Glomerular endothelial cell (primary cell): ENCODE measurements around the gene CORO2A. TPM values are rescaled to one million over a fixed set of nuclear protein-coding genes. Genes with fewer than 3 reads are reported as not detected.

Source experiments
- DNase-seq: peaks from one replicate; pipeline ENCODE4 v3.0.0-alpha.2; 2011; ENCODE audit warnings: low read depth, low spot score; ENCODE audit errors: extremely low read depth
- total RNA-seq: library from RNA; depleted of rRNA; stranded (reverse); fragments of >200 nt; gene quantifications from 2 replicates; pipeline ENCODE4 v1.2.3, GENCODE V29; 2015

Gene CORO2A
- total RNA-seq, 1 donor from 2014 or later: 0.64 TPM

DNA sequence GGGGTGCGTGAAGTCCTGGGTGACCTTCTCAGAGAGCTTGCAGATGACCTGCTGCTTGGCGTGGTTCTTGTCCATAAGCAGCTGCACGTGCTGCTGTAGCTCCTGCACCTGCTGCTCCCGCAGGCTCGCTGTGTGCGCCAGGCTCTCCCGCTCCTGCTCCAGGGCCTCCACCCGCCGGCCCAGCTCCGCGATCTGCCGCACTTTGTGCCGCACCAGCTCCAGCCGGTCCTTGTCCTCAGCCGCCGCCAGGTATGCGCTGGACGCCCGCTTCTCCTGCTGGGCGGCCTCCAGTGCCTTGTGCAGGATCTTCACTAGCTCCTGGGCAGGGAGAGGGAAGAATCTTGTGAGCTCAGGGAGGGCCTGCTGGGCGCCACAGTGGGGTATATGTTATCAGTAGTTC is 28.5 kb upstream of the CORO2A start:
- DNase-seq: no peak

DNA sequence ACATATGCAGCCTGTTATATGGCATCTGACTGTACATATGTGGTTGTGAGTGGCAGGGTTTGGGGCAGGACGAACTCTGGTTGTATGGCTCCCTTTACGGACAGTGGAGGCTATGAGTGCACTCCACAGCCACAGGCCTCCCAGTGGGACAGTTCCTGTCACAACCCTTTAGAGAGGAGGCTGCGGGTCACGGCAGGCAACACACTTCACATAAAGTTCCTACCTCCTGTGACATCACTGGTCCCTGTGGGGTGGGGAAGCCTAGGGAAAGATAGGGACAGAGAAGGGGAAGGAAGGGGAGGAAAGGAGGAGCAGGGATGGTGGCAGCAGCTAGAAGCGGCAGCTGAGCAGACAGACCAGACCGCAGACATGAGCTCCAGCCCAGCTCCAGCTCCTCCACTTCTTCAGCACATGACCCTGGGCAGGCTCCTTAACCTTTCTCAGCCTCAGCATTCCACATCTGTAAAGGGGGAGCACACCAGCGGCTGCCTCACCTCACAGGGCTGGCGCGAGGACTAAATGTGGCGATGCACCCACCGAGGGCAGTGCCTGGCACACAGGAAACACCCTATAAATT is 27.4 kb upstream of the CORO2A start:
- DNase-seq: no peak

DNA sequence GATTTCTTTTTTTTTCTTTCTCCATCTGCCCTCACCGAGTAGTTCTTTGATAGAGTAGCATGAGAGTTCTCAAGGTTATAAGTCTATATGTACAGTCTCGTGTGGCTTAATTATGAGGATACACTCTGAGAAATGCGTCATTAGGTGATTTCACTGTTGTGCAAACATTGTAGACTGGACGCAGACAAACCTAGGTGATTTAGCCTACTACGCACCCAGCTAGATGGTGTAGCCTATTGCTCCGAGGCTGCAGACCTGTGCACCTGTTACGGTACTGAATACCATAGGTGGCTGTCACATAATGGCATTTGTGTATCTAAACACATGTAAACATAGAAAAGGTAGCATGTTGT is 26.9 kb upstream of the CORO2A start:
- DNase-seq: no peak

DNA sequence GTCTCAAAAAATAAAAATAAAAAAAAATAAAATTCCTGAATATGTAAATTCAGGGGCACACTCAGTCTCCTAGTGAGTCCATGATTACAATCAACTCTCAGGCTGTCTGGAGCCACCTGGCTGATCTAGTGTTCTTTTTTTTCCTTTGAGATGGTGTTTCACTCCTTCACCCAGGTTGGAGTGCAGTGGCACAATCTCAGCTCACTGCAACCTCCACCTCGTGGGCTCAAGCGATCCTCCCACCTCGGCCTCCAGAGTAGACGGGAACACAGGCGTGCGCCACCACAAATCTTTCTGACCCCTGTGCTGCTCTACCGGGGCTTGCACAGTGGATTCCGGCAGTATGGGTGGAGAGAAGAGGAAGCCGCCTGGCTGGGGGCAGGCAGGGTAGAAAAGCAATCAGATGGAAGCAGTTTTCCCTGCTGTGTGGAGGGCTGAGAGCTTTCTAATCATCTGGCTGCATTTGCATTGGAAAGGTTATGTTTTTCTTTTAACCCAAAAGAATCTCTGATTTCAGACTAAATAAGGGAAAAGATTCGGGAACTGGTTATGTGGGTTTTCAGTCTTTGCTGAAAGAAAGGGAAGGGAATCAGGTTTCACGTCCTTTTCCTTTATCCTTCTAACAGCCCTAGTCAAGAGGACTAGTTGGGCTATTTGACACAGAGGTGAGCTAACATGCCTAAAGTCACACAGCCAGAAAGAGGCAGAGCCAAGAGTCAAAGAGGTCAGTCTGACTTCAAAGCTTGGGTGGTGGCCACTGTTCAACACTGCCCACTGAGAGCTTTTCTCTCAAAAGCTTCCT is 26.3 kb upstream of the CORO2A start:
- DNase-seq: no peak

DNA sequence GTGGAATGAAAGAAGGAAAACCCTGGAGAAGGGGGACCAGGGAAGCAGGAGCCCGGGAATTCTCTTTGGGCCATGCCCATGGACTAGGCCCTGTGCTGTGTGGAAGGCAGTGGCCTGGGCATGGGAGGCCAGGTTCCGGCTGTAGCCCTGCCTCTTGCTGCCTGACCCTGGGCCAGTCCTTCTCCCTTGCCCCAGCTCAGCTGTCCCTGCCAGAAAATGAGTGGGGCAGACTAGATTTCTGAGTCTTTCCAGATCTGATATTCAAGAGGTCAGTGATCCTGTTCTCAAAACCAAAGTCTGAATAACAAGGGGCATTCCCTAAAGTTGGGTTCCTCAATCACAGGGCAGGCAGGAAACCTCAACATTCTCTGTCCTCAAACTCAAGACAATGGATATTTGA is 24.8 kb upstream of the CORO2A start:
- DNase-seq: no peak

DNA sequence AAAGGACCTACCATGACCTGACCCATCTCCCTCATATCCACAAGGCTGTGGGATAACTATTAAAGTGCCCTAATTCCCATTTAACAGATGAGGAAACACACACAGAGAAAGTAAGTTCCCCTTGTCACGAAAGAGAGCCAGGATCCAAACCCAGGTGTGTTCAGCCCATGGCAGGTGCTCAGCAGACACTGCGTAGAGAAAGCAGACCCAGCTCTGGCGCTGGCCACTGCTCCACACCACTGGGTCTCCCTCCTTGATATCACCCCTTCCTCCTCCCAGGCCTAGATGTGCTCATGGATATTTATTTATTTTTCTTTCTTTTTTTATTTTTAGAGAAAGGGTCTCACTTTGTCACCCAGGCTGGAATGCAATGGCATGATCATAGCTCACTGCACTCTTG is 24.0 kb upstream of the CORO2A start:
- DNase-seq: no peak

DNA sequence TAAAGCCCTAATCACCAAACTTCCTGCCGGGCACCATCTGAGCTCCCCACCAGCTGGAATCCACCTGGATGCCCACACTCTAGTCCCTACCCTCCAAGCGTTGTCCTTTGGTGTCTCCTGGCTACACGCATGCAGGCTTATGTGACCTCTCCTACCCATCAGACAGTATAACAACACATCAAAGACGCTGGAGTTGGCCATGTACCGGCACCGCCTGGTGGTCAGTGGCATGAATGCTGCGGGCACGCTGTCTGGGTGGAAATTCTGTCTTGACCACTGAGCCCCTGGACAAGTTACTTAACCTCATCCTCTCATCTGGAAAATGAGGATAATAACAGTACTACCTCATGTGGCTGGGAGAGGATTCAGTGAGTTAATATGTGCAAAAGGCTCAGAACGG is 23.4 kb upstream of the CORO2A start:
- no peak for DNase-seq

DNA sequence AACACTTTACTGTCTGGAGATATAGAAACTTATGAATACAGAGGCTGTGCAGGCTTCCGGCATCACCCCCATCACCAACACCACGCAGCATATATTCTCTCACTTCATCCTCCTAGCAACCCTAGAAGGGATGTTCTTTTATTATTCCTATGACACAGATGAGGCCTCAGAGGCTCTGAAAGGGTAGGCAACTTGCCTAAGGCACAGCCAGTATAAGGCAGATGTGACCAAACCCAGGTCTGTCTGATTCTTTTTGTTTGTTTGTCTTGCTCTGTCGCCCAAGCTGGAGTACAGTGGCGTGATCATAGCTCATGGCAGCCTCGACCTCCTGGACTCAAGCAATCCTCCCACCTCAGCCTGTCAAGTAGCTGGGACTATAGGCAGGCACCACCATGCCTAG is 22.8 kb upstream of the CORO2A start:
- no peak for DNase-seq

DNA sequence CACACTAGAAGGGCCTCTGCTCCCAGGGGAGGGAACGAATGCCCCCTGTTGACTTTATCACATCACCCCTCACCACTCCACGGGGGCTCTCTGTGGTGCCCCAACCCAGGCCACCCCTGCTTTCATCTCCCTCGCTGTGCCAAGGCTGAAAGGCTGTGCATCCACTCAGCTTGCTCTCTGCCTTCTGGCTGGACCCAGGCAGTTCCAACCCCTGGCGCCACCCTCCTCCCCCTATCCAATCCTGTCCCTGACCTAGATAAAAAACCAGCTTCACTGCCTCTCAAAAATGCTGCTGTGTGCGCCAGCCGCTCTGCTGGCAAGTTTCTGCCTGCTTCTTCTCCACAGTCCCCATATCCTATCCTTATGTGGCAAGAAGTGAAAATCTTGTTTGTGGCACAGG is 22.4 kb upstream of the CORO2A start:
- no peak for DNase-seq

DNA sequence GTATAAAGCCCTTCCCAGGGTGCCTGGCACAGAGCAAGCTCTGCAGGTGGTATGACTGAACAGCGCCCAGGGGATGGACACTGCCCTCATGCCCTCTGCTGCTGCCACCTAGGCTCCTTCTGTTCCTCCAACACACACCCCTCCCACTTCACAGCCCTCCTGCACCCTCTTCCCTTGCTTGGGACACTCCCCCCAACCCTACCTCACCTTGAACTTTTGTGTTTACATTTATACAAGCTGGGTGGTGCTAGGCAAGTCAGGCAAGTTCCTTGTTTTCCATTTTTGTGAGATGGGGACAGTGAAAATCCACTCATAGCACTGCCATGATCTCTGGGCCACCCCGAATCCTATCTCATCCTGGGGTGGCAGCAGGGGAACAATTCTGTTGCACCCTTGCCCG is 18.8 kb upstream of the CORO2A start:
- DNase-seq: no peak

DNA sequence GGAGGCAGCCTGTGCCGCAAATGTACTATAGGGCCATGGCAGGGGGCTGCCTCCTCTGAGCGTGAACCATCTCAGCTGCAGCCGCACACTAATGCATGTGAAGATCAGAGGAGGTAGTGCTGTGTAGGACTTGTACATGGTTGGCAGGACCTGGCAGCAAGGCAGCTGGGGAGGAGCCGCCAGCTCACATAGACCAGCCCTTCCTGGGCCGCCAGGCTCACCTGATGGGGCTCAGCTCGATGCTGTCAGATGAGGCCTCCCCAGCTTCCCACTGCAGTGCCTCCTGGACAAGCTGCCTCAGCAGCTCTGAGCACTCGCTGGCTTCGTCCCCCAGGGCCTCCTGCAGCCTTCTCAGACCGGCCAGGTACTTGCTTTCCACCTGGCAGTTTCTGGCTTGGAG is 18.0 kb upstream of the CORO2A start:
- DNase-seq: no peak

DNA sequence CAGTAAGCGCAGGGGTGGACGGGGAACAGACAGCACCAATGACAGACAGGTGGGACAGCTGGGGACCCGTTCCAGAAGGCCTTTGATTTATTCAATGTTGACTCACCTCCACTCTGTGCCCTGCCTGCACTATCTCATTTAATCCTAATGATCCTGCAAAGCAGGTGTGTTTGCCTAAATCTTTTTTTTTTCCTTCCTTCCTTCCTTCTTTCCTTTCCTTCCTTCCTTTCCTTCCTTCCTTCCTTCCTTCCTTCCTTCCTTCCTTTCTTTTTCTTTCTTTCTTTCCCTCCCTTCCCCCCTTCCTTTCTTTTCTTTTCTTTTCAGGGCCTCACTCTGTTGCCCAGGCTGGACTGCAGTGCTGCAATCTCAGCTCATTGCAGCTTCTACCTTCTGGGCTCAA is 17.1 kb upstream of the CORO2A start:
- no peak for DNase-seq

DNA sequence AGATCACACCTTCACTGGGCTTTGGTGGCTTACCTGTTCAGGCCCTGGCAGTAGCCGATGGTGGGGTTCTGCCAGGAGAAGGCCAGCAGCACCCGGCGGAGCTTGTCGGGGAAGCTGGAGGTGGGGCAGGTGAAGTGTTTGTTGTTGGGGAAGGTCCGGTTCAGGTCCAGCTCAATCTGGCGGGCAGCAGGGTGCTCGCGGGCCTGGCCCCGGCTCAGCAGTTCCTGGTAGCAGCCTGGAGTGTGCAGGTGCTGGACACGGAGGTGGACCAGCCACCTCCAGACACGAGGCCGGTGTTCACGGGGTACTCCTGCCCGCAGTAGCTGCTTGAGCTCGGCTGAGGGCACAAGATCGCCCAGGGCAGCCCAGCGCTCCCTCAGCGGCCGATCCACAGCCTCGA is 16.2 kb upstream of the CORO2A start:
- no peak for DNase-seq

DNA sequence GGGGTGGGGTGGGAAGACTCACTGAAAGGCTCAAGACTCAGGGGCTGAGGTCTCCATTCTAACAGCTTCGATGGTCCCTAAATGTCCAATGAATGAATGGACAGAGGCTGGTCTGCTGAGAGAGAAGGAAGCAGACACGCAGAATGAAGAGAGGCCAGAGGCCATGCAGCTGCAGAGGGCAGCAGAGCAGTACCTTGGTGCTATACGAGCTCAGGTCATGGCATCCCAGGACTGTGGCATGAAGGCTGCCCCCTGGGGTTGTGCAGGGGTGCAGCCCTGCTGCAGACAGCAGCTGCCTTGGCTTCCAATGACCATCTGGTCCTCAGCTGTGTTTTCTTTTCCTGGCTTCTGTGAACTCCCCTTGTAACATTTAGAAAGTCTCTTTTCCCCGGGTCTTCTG is 15.2 kb upstream of the CORO2A start:
- no peak for DNase-seq

DNA sequence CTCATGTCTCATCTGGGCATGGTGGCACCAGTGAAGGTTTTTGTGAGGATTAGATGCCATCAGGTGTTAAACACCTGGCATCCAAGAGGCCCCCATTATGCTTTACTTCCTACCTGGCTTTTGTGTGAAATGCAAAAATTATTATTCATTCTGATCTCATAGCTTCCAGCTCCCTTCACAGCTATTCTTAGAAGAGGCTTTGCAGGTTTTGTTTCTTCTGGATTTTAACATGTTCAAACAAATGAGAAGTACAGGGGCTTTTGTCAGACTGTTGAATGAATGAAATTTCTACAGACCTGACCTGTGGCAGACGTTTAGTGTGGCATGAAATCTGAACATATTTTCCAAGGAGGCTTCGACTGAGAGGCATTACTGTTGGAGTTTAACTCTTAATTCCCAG is 14.3 kb upstream of the CORO2A start:
- DNase-seq: no peak

DNA sequence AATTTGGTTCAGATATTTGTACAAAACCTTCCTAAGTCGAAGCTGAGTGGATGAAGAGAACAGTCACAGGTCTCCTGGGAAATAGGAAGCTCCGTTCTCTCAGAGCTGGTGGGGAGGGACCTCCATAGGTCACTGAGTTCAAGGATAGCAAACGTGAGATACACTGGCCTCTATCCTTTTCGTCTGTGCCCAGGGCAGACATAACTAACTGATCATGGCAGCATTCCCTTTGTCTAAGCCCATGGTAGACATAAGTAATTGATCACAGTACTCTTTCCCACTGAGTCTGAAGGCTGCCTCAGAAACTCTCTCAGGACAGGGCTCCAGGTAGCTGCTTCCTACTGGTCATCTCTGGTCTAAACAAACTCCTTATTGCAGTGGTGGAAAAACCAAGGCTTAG is 12.3 kb upstream of the CORO2A start:
- DNase-seq: no peak

DNA sequence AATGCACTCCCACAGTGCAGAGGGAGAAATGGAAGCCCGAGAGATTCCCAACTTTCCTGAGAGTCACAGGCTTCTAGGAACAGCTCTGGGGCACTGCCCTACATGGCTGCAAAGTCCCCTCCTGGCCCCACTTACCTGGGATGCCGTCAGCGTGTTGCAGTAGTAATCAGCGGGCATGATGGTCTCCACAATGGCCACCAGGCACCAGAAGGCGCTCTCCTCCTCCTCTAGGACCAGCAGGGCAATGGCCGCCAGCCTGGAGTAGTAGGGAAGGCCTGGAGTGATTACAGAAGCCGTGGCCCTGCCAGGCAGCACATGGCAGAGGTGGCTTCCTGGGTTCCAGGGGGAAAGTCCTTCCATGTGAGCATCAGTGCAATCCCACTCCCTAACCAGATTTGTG is 10.7 kb upstream of the CORO2A start:
- DNase-seq: no peak

DNA sequence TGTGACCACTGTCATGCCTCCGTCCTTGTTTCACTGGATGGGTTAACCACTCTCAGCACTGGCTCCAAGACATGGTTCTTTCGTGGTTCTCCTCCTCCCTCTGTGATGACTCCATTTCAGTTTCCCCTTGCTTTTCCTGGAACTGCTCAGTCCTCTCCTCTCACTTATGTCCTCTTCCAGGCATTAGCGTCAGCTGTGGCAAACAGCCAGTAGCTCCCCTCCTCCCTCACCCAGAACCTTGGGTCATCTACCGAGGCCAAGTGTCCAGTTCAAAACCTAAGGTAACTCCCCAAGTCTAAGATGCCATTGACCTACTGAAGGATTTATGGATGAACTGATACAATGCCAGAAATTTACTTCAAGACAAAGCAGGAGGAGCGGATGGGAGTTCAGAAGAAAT is 9.8 kb upstream of the CORO2A start:
- DNase-seq: no peak

DNA sequence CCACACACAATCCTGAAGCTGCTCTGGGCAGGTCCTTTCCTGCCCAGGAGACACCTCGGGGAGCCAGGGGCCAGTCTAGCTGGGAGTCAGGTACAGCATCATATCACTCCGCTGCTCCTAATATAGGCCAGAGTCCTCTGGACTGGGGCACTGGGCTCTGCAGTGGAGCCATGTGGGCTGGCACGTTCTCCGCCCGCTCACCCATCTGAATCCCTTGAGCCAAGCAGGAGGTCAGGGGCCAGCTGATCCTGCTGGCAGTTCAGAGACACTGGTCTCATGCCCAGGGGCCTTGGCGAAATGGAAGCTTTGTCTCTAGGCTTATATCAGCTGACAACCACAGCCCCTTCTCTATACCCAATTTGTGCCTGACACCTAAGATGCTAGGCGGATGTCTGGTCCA is 9.3 kb upstream of the CORO2A start:
- DNase-seq: no peak

DNA sequence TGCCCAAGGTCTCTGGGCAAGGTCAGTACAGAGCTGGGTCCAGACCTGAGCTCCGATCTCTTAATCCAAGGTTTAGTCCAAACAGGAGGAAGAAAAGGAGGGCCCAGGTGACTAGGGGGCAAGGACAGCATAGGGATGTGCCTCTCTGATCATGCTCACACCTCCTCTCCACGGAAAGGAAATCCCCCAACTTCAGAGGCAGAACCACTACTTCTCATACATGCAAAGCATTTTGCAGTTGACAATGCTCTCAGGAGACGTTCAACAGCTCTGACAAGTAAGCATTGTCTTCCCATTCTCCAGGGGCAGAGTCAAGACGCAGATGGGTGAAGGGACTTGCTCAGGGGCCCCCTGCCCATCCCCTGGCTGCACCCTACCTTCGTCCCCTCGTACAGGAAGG is 8.7 kb upstream of the CORO2A start:
- no peak for DNase-seq

DNA sequence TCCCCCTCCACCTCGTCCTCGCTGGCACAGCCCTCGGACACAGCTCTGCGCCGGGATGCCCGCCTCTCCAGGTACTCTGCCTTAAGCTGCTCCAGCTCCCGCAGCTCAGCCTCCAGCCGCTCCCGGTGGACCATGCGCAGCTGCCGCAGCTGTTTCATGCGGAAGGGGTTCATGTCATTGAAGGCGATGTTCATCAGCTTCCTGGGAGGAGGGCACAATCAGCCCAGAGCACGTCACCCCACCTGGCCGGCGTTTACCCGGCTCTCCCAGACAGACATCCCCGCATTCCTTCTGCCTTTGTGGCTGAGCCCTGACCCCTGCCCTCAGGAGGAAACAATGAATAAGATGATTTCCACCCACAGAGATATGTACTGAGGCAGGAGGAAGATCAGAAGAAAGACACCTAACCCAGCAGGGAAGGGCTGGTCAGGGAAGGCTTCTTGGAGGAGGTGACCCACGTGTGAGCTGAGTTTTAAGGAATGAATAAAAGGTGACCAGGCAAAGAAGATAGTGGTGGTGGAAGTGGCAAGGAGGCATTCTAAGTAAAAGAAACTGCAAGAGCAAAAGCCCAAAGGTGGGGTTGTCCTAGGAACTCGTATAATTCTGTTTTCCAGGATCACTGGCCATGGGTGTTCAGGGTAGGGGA is 7.1 kb upstream of the CORO2A start:
- DNase-seq: no peak

DNA sequence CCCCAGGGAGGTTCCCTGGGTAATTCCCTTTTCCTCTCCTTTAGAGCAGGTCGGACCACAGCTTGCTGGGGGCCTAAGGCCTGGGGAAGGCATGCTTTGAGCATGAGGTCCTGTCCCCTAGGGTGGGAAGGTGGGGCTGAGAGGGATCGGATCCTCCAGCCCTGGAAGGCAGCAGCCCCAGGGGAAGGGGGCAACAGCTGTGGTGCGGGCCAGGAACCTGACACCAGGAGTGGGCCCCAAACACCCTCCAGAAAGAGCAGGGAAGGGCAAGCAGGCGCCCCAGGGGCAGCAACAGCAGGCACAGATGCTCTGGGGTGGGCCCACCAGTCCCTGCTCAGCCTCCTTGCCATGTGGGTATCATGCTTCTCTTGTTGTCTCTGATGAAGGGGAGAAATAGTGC is 3.2 kb upstream of the CORO2A start:
- DNase-seq: no peak
